Mesenchymal stem cell (in vitro differentiated cells and primary cell): ENCODE data around the gene TCAF1.
A peak's percentile ranks its signal among the peaks of the same experiment; 100 is the strongest.

ENCODE experiments used
- DNase-seq: peaks from one replicate; pipeline ENCODE4 v3.0.0-alpha.2; 2013
- H2AFZ ChIP-seq: one replicate; pipeline ENCODE4 v1.6.1; 2013; ENCODE audit warnings: low read depth, mild to moderate bottlenecking, control low read depth, inconsistent platforms, low read length, moderate library complexity
- H2AK5ac ChIP-seq: 2 replicates; pipeline ENCODE4 v1.6.1; 2013; ENCODE audit warnings: low read length, moderate library complexity, mild to moderate bottlenecking, inconsistent platforms; ENCODE audit not compliant: severe bottlenecking
- H2BK120ac ChIP-seq: one replicate; pipeline ENCODE4 v1.6.1; 2013; ENCODE audit warnings: low read depth, mild to moderate bottlenecking, inconsistent platforms, low read length, moderate library complexity
- H2BK12ac ChIP-seq, 2 experiments: one replicate each; pipeline ENCODE4 v1.6.1; 2013; ENCODE audit warnings: inconsistent platforms in 2 of 2, low read length in 2 of 2, mild to moderate bottlenecking in 2 of 2, moderate library complexity in 2 of 2, control low read depth in 1 of 2
- H2BK15ac ChIP-seq: one replicate; pipeline ENCODE4 v1.6.1; 2013; ENCODE audit warnings: mild to moderate bottlenecking, low read depth, inconsistent platforms; ENCODE audit not compliant: poor library complexity, severe bottlenecking
- H2BK5ac ChIP-seq: 2 replicates; pipeline ENCODE4 v1.6.1; 2013; ENCODE audit warnings: low read depth, mild to moderate bottlenecking, low read length, control low read depth, inconsistent platforms; ENCODE audit not compliant: poor library complexity, severe bottlenecking
- H3K14ac ChIP-seq, 2 experiments: one replicate each; pipeline ENCODE4 v1.6.1; 2013; ENCODE audit warnings: inconsistent platforms in 2 of 2, low read length in 2 of 2, control low read depth in 1 of 2, mild to moderate bottlenecking in 1 of 2, moderate library complexity in 1 of 2
- H3K18ac ChIP-seq, 2 experiments: one replicate each; pipeline ENCODE4 v1.6.1; 2013; ENCODE audit warnings: inconsistent platforms in 2 of 2, low read length in 2 of 2, control low read depth in 1 of 2, low read depth in 1 of 2, mild to moderate bottlenecking in 1 of 2
- H3K23ac ChIP-seq, 2 experiments: one replicate each; pipeline ENCODE4 v1.6.1; 2013; ENCODE audit warnings: inconsistent platforms in 2 of 2, low read length in 2 of 2, mild to moderate bottlenecking in 2 of 2, moderate library complexity in 2 of 2, control low read depth in 1 of 2
- H3K27ac ChIP-seq: 2 replicates; pipeline ENCODE4 v1.5.1; 2013; ENCODE audit warnings: mild to moderate bottlenecking, moderate library complexity, low read length, control low read depth, inconsistent platforms; ENCODE audit not compliant: poor library complexity, severe bottlenecking
- H3K27me3 ChIP-seq, 2 experiments: 2 replicates each; pipeline versions ENCODE4 v1.6.1 to v1.7.0; 2013; ENCODE audit warnings: low read length in 2 of 2, mild to moderate bottlenecking in 2 of 2, moderate library complexity in 2 of 2, control low read depth in 1 of 2, inconsistent platforms in 1 of 2; ENCODE audit not compliant: control insufficient read depth in 1 of 2, insufficient read depth in 1 of 2
- H3K36me3 ChIP-seq, 2 experiments: 2 replicates each; pipeline versions ENCODE4 v1.6.1 to v1.7.0; 2013; ENCODE audit warnings: low read length in 2 of 2, control low read depth in 1 of 2, inconsistent platforms in 1 of 2, low read depth in 1 of 2, mild to moderate bottlenecking in 1 of 2; ENCODE audit not compliant: insufficient read depth in 2 of 2, control insufficient read depth in 1 of 2
- H3K4ac ChIP-seq, 2 experiments: one replicate each; pipeline ENCODE4 v1.6.1; 2013; ENCODE audit warnings: inconsistent platforms in 2 of 2, low read length in 2 of 2, mild to moderate bottlenecking in 2 of 2, moderate library complexity in 2 of 2, control low read depth in 1 of 2, low read depth in 1 of 2
- H3K4me1 ChIP-seq: 2 replicates; pipeline ENCODE4 v1.6.1; 2013; ENCODE audit warnings: low read depth, low read length, control low read depth; ENCODE audit not compliant: control insufficient read depth, insufficient read depth
- H3K4me2 ChIP-seq: 2 replicates; pipeline ENCODE4 v1.6.1; 2013; ENCODE audit warnings: low read length, mild to moderate bottlenecking, inconsistent platforms; ENCODE audit not compliant: poor library complexity, severe bottlenecking
- H3K4me3 ChIP-seq, 2 experiments: 2 replicates each; pipeline versions ENCODE4 v1.5.1 to v1.7.0; 2013; ENCODE audit warnings: low read length in 2 of 2, mild to moderate bottlenecking in 2 of 2, control low read depth in 1 of 2, low read depth in 1 of 2; ENCODE audit not compliant: insufficient read depth in 1 of 2
- H3K79me1 ChIP-seq: replicated peaks from 2 replicates; pipeline ENCODE4 v1.6.1; 2013; ENCODE audit warnings: mild to moderate bottlenecking, control low read depth, low read length, inconsistent platforms; ENCODE audit not compliant: poor library complexity, severe bottlenecking
- H3K9ac ChIP-seq: 2 replicates; pipeline ENCODE4 v1.7.0; 2013; ENCODE audit warnings: mild to moderate bottlenecking, low read length, moderate library complexity
- H3K9me3 ChIP-seq: 2 replicates; pipeline ENCODE4 v1.7.0; 2013; ENCODE audit warnings: mild to moderate bottlenecking, low read length; ENCODE audit not compliant: control insufficient read depth
- H4K8ac ChIP-seq: one replicate; pipeline ENCODE4 v1.6.1; 2013; ENCODE audit warnings: inconsistent platforms, mild to moderate bottlenecking, low read length, moderate library complexity
- H4K91ac ChIP-seq: one replicate; pipeline ENCODE4 v1.6.1; 2013; ENCODE audit warnings: mild to moderate bottlenecking, low read length, inconsistent platforms
- WGBS: methylation state at CpG from one replicate; pipeline ENCODE4 v1.1.7; 2013; ENCODE audit warnings: mixed read lengths; 5-methylcytosine and 5-hydroxymethylcytosine counted together

TCAF1 gene

GRCh38 chr7:143934526-143935325 is 32.8 kb upstream of the TCAF1 start, which contains the start of gene OR2F2:
Gene OR2F2 (plus strand): TSS chr7:143935233. CDS start chr7:143935233, 0 bp downstream.
- WGBS = 47% methylated on average over 1 of the region's 3 CpGs
- peaks cover 3% of the 10 kb centered on the region for H3K4me1 ChIP-seq

DNA sequence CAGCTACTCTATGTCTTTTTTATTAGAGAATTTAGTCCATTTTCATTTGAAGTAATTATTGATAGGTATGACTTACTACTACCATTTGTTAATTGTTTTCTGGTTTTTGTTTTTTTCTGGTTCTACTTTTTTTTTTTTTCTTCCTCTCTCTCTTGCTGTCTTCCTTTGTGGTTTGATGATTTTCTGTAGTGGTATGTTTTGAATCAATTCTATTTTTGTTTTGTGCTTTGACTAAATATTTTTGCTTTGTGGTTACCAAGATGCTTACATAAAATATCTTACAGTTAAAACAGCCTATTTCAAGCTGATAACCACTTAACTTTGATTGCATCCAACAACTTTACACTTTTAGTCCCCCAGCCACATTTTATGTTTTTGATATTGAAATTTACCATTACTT is 29.8 kb upstream of the TCAF1 start:
- no peak overlapping the region for H4K91ac ChIP-seq
- H3K4me3 ChIP-seq = no peak overlapping the region
- H3K36me3 ChIP-seq = no peaks in the 10 kb centered on the region
- no peak overlapping the region for H3K4ac ChIP-seq
- H2AK5ac ChIP-seq = no peak overlapping the region
- H2BK12ac ChIP-seq = no peak overlapping the region
- no peak overlapping the region for H3K4me2 ChIP-seq
- no peak overlapping the region for H2BK5ac ChIP-seq
- H2BK120ac ChIP-seq = no peak overlapping the region
- no peak overlapping the region for H3K14ac ChIP-seq
- no peak overlapping the region for H3K18ac ChIP-seq
- H3K23ac ChIP-seq = no peak overlapping the region
- peaks cover 3% of the 10 kb centered on the region for H3K4me1 ChIP-seq
- peak; percentile 36 for DNase-seq
- no peak overlapping the region for H2AFZ ChIP-seq
- no peak overlapping the region for H3K9ac ChIP-seq
- H4K8ac ChIP-seq = no peak overlapping the region
- H3K79me1 ChIP-seq = no peaks in the 10 kb centered on the region
- H3K27me3 ChIP-seq = no peaks in the 10 kb centered on the region
- no peak overlapping the region for H2BK15ac ChIP-seq
- no peak overlapping the region for H3K27ac ChIP-seq
- H3K9me3 ChIP-seq = no peaks in the 10 kb centered on the region

More at GRCh38 chr7:143934526-143935325, 32.8 kb upstream of the TCAF1 start, which contains the start of gene OR2F2:
- no peak within 1 kb of the TSS for H2AK5ac ChIP-seq
- H2BK5ac ChIP-seq = no peak within 1 kb of the TSS
- no peak within 1 kb of the TSS for H3K18ac ChIP-seq
- H3K4ac ChIP-seq = no peak within 1 kb of the TSS
- H3K79me1 ChIP-seq = no peaks in the 10 kb centered on the region
- H3K9ac ChIP-seq = no peak within 1 kb of the TSS
- H2AFZ ChIP-seq = no peak within 1 kb of the TSS
- peak within 1 kb of the TSS; percentile 35 for H4K91ac ChIP-seq
- no peaks in the 10 kb centered on the region for H3K27me3 ChIP-seq
- H3K27ac ChIP-seq = no peak within 1 kb of the TSS
- no peak within 1 kb of the TSS for H2BK15ac ChIP-seq
- peak; percentile 23 for DNase-seq
- no peak within 1 kb of the TSS for H2BK12ac ChIP-seq
- H4K8ac ChIP-seq = no peak within 1 kb of the TSS
- no peaks in the 10 kb centered on the region for H3K9me3 ChIP-seq
- H2BK120ac ChIP-seq = no peak within 1 kb of the TSS
- H3K4me2 ChIP-seq = no peak within 1 kb of the TSS
- H3K36me3 ChIP-seq = no peaks in the 10 kb centered on the region
- no peak within 1 kb of the TSS for H3K14ac ChIP-seq
- no peak within 1 kb of the TSS for H3K23ac ChIP-seq
- no peak within 1 kb of the TSS for H3K4me3 ChIP-seq

- Histone ChIP-seq H3K9me3 (no peaks in the 10 kb centered on the region), H2BK5ac (no peak overlapping the region), H3K4me3 (no peak overlapping the region), H3K9ac (no peak overlapping the region), H2AFZ (no peak overlapping the region), H3K4me2 (no peak overlapping the region), H3K27me3 (no peaks in the 10 kb centered on the region), H2AK5ac (no peak overlapping the region), H2BK12ac (no peak overlapping the region), H3K36me3 (no peaks in the 10 kb centered on the region), H2BK15ac (no peak overlapping the region), H3K18ac (no peak overlapping the region), H2BK120ac (no peak overlapping the region), H3K27ac (no peak overlapping the region), H3K23ac (no peak overlapping the region), H3K4me1 (no peaks in the 10 kb centered on the region), H3K79me1 (no peaks in the 10 kb centered on the region), H4K8ac (no peak overlapping the region), H3K14ac (no peak overlapping the region), H3K4ac (no peak overlapping the region), H4K91ac (no peak overlapping the region)
- whole genome bisulfite sequencing = 96% methylated on average over 1 of the region's 1 CpG
- DNase-seq = no peak
Observed at GRCh38 chr7:143929224-143929920, 27.4 kb upstream of the TCAF1 start.

DNA sequence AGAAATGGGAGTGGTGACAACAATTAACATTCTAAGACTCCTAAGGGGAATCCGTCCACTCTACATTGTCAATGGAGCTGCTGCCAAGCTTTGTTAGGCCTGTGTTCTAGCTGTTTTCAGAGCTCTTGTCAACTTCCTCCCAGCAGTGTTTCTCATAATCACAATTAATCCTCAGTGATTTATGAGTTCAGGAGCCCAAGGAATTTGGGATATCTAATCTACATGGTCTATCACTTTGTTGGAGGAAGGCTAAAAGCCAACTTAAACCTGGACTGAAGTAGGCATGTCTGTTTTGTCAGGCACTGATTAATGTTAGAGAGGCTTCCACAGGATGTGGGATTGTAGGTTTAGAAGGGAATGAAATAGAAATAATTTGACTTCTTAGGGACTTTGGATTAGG is 22.9 kb upstream of the TCAF1 start:
- WGBS = 46% methylated on average over 1 of the region's 1 CpG

More for the DNA sequence above, 22.9 kb upstream of the TCAF1 start:
- no peak overlapping the region for H2BK120ac ChIP-seq
- H3K79me1 ChIP-seq = no peaks in the 10 kb centered on the region
- H3K4me3 ChIP-seq = no peak overlapping the region
- no peak overlapping the region for H2AFZ ChIP-seq
- no peak overlapping the region for H3K23ac ChIP-seq
- H3K27me3 ChIP-seq = no peaks in the 10 kb centered on the region
- H2AK5ac ChIP-seq = no peak overlapping the region
- no peak overlapping the region for H3K9ac ChIP-seq
- H3K18ac ChIP-seq = no peak overlapping the region
- no peaks in the 10 kb centered on the region for H3K4me1 ChIP-seq
- no peaks in the 10 kb centered on the region for H3K9me3 ChIP-seq
- H3K36me3 ChIP-seq = no peaks in the 10 kb centered on the region
- H2BK5ac ChIP-seq = no peak overlapping the region
- H4K91ac ChIP-seq = no peak overlapping the region
- no peak overlapping the region for H4K8ac ChIP-seq
- no peak overlapping the region for H2BK12ac ChIP-seq
- no peak overlapping the region for H3K4me2 ChIP-seq
- no peak overlapping the region for H3K27ac ChIP-seq
- H2BK15ac ChIP-seq = no peak overlapping the region
- H3K4ac ChIP-seq = no peak overlapping the region
- no peak overlapping the region for H3K14ac ChIP-seq
- no peak for DNase-seq
